Measurements from ENCODE around the gene MIEF2.

DNA sequence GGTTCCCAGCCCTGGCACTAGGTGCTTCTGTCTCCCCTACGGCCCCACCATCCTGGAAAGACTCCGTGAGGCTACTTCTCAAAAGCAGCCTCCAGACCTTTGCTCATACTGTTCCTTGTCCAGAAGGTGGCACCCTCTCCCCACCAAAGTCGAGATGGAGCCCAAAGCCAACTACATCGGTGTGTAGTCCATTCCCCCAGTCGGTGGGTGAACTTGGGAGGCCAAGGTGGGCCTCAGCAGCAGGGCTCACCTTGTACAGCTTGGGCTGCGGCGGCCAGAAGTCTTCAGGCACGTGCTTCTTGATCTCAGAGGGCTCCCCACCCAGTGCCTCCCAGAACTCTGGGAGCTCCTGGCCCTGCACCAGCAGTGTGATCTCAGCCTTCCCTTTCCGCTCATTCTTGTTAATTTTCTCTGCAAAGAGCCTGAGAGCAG lies 12.1 kb upstream of the MIEF2 start:
- TF ChIP-seq POLR2A (IDR thresholded peaks at IDR 0.05; ENCODE audit: low read depth, low read length) (peak; percentile 52), CTCF (IDR thresholded peaks at IDR 0.05; ENCODE audit: extremely low read depth in 1 of 2, insufficient read depth in 1 of 2, low read depth in 1 of 2, low read length in 2 of 2) (peak; percentile 66 to 74), JUN (IDR thresholded peaks at IDR 0.05; ENCODE audit: borderline replicate concordance, insufficient read depth, insufficient read length, low read depth) (peak; percentile 42), POLR2AphosphoS5 (IDR thresholded peaks at IDR 0.05; ENCODE audit: insufficient read depth, low read depth, low read length) (peak; percentile 64), EZH2 (IDR thresholded peaks at IDR 0.05; ENCODE audit: borderline replicate concordance, low read depth, low read length, severe bottlenecking) (no peak), FOS (IDR thresholded peaks at IDR 0.05; ENCODE audit: borderline replicate concordance, insufficient read depth, low read length) (no peak)
